ENCODE measurements around the gene IL10RB. TPM values are rescaled to one million over a fixed set of nuclear protein-coding genes. Genes with fewer than 3 reads are reported as not detected.

IL10RB gene
- total RNA-seq, 1 donor from 2014 or later: 19.0 TPM

DNA sequence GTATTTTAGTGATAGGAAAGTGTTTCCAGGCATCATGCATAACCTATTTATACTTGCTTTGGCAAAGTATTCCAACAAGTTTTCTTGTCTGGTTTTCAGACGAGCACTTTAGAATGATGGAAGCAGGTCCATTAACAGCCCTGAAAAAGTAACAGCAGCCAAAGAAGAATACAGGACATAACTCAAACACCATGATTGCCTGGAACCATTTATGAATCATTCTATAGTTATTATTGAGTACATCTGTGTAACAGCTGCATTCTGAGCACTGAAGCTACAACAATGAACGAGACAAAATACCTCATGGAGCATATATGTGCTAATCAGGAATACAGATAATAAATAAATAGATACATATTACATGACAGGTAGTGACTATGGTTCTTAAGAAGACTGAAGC lies 12.6 kb downstream of the IL10RB start:
- peaks cover 35% of the 10 kb centered on the region for H3K36me3 Mint-ChIP-seq (ENCODE audit: low read depth)
- no peak for DNase-seq (ENCODE audit: low spot score)

DNA sequence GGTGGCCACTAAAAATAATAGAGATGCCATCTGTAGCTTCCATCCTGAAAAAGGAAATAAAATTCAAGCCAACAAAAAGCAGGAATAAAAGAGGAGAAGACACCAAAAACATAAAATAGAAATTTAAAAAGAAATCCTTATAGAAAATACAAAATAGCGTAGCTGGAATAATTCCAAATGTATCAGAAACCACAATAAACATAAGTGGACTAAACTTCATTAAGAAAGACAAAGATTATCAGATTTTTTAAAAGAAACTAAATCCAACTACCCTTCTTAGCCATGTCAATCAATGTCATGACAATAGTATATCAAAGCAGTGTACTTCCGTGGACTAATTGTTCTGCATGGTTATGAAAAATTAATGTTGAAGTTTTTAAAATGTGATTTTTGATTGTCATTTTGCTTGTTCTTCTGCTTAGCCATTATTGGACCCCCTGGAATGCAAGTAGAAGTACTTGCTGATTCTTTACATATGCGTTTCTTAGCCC lies 13.2 kb downstream of the IL10RB start:
- H3K4me1 Mint-ChIP-seq (ENCODE audit: low read depth): peaks cover 3% of the 10 kb centered on the region
- peaks cover 34% of the 10 kb centered on the region for H3K36me3 Mint-ChIP-seq (ENCODE audit: low read depth)
- TF ChIP-seq, protein P1, sequence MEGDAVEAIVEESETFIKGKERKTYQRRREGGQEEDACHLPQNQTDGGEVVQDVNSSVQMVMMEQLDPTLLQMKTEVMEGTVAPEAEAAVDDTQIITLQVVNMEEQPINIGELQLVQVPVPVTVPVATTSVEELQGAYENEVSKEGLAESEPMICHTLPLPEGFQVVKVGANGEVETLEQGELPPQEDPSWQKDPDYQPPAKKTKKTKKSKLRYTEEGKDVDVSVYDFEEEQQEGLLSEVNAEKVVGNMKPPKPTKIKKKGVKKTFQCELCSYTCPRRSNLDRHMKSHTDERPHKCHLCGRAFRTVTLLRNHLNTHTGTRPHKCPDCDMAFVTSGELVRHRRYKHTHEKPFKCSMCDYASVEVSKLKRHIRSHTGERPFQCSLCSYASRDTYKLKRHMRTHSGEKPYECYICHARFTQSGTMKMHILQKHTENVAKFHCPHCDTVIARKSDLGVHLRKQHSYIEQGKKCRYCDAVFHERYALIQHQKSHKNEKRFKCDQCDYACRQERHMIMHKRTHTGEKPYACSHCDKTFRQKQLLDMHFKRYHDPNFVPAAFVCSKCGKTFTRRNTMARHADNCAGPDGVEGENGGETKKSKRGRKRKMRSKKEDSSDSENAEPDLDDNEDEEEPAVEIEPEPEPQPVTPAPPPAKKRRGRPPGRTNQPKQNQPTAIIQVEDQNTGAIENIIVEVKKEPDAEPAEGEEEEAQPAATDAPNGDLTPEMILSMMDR (IDR thresholded peaks at IDR 0.05): no peak
- H3K27me3 Mint-ChIP-seq (ENCODE audit: low read depth): no peaks in the 10 kb centered on the region
- no peak overlapping the region for H3K4me3 Mint-ChIP-seq (ENCODE audit: unreplicated experiment)
- no peak for DNase-seq (ENCODE audit: low spot score)
- peaks cover 14% of the 10 kb centered on the region for H3K9me3 Mint-ChIP-seq (ENCODE audit: low read depth)
- no peak overlapping the region for H3K27ac Mint-ChIP-seq (ENCODE audit: unreplicated experiment)

More for the DNA sequence above, 12.6 kb downstream of the IL10RB start:
- peaks cover 15% of the 10 kb centered on the region for H3K9me3 Mint-ChIP-seq (ENCODE audit: low read depth)
- H3K27ac Mint-ChIP-seq (ENCODE audit: unreplicated experiment): no peak overlapping the region
- TF ChIP-seq, protein P1 (IDR thresholded peaks at IDR 0.05): no peak
- no peaks in the 10 kb centered on the region for H3K27me3 Mint-ChIP-seq (ENCODE audit: low read depth)
- H3K4me3 Mint-ChIP-seq (ENCODE audit: unreplicated experiment): no peak overlapping the region
- H3K4me1 Mint-ChIP-seq (ENCODE audit: low read depth): peaks cover 3% of the 10 kb centered on the region

DNA sequence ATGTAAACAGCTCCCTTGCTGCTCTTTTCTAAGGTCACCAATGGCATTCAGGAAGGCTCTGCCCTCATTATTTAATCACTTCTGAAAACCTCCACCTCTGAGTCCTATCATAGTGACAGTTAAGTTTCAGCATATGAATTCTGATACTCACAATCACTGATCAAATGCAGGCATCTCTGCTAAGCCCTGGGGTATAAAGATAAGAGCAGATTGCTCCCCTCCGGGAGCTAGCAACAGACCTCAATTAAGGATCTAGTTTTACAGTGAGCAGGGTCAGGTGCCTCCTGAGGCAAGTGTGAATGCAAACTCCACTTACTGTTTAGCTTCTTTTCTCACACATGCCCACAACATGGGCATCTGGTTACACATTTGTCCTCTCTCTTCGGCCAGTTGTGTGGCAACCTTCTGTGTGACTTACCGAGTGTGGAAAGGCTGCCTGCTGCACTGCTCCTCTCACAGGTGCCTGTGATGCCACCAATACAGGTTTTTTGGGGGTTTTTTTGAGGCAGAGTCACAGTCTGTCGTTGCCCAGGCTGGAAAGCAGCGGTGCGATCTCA lies 15.0 kb downstream of the IL10RB start:
- H3K27ac Mint-ChIP-seq (ENCODE audit: unreplicated experiment): no peak overlapping the region
- H3K4me1 Mint-ChIP-seq (ENCODE audit: low read depth): peaks cover 11% of the 10 kb centered on the region
- H3K36me3 Mint-ChIP-seq (ENCODE audit: low read depth): peaks cover 36% of the 10 kb centered on the region
- H3K9me3 Mint-ChIP-seq (ENCODE audit: low read depth): peaks cover 11% of the 10 kb centered on the region
- H3K27me3 Mint-ChIP-seq (ENCODE audit: low read depth): no peaks in the 10 kb centered on the region
- H3K4me3 Mint-ChIP-seq (ENCODE audit: unreplicated experiment): no peak overlapping the region
- no peak for DNase-seq (ENCODE audit: low spot score)
- TF ChIP-seq, protein P1 (IDR thresholded peaks at IDR 0.05): no peak

DNA sequence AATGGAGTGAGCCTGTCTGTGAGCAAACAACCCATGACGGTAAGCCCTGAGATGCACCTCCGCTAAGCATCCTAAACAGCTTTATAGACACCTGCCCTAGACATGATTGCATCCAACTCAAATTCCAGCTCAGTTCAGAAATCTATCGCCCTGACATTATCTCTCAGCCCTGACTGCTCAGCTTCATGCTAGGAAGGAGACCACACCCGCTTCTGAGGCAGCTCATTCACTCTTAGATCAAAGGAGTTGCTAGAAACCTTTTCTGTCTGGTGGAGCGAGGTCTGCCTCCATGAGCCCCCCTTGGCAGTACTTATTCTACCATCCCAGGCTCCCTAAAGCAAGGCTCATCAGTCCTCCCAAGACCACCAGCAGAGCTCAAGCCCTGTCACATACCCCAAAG lies 17.0 kb downstream of the IL10RB start:
- Mint-ChIP-seq H3K9me3 (ENCODE audit: low read depth) (peaks cover 11% of the 10 kb centered on the region), H3K4me1 (ENCODE audit: low read depth) (peaks cover 31% of the 10 kb centered on the region), H3K27me3 (ENCODE audit: low read depth) (no peaks in the 10 kb centered on the region), H3K36me3 (ENCODE audit: low read depth) (peaks cover 28% of the 10 kb centered on the region), H3K4me3 (ENCODE audit: unreplicated experiment) (no peak overlapping the region), H3K27ac (ENCODE audit: unreplicated experiment) (no peak overlapping the region)
- TF ChIP-seq, protein P1 (IDR thresholded peaks at IDR 0.05): no peak
- DNase-seq (ENCODE audit: low spot score): no peak

DNA sequence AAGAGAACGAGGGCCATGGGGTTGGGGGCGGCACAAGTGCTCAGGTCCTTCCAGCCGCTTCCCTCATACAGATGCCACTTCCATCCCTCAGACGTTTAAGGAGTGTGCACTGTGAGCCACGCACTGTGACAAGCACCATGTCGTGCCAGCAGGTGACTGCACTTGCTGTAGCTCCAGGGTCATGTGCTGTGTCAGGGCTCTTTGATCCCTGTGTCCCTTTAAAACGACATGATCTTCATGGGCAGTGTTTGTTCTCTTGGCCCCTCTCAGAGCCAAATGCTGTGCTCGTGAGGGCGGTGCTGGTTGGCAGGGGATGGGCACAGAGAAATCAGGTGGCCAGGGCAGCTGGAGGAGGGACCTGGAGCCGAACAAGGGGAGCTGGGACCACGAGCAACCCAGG lies 19.9 kb downstream of the IL10RB start:
- Mint-ChIP-seq H3K27me3 (ENCODE audit: low read depth) (no peaks in the 10 kb centered on the region), H3K27ac (ENCODE audit: unreplicated experiment) (peak overlapping the region; percentile 88)

More for the DNA sequence above, 19.9 kb downstream of the IL10RB start:
- Mint-ChIP-seq H3K9me3 (ENCODE audit: low read depth) (no peaks in the 10 kb centered on the region), H3K36me3 (ENCODE audit: low read depth) (peaks cover 17% of the 10 kb centered on the region), H3K4me1 (ENCODE audit: low read depth) (peaks cover 49% of the 10 kb centered on the region), H3K4me3 (ENCODE audit: unreplicated experiment) (no peak overlapping the region)
- no peak for DNase-seq (ENCODE audit: low spot score)
- TF ChIP-seq, protein P1 (IDR thresholded peaks at IDR 0.05): no peak
